Lower leg skin (tissue), 4 donors: ENCODE results near the gene ARHGAP1. TPM values are rescaled to one million over a fixed set of nuclear protein-coding genes. Genes with fewer than 3 reads are reported as not detected.

Source experiments
- DNase-seq, 2 donors: peaks; one replicate each; pipeline ENCODE4 v3.0.0-alpha.2; 2019; ENCODE audit warnings: low spot score in 2 of 2
- H3K4me3 ChIP-seq: fragments of 200-600 bp; sonication (generic); 2 replicates; pipeline ENCODE4 v1.5.1; 2017; ENCODE audit warnings: mild to moderate bottlenecking, low read depth; ENCODE audit not compliant: poor library complexity, severe bottlenecking
- POLR2A ChIP-seq, 2 donors: fragments of 450-650 bp; IDR thresholded peaks; one replicate each; pipeline ENCODE4 v1.6.1; 2016 to 2017; ENCODE audit warnings: antibody characterized with exemption in 2 of 2, mild to moderate bottlenecking in 1 of 2, moderate library complexity in 1 of 2
- WGBS, 2 donors: methylation state at CpG; one replicate each; pipeline ENCODE4 v1.1.5; 2018; 5-methylcytosine and 5-hydroxymethylcytosine counted together
- intact Hi-C: fragments of 100-400 bp; cut with DNase I; formaldehyde crosslinking; loops from one replicate; pipeline ENCODE4 v1.15.0; 2023; ENCODE audit warnings: low total_unique reads
- total RNA-seq, 4 donors: library from RNA; depleted of rRNA; stranded (reverse); fragments of >200 nt; gene quantifications; one replicate each; pipeline ENCODE4 v1.1.0, GENCODE V29; 2016
- TF ChIP-seq, protein P1 (sequence below), 3 donors: fragments of 450-650 bp; IDR thresholded peaks; one replicate each; pipeline ENCODE4 v1.5.1; 2016; ENCODE audit warnings: antibody characterized with exemption in 3 of 3, mild to moderate bottlenecking in 3 of 3, moderate library complexity in 2 of 3

Gene ARHGAP1
- total RNA-seq, 4 donors from 2014 or later, result 56.4 to 70.6 (median 64.3) TPM

DNA sequence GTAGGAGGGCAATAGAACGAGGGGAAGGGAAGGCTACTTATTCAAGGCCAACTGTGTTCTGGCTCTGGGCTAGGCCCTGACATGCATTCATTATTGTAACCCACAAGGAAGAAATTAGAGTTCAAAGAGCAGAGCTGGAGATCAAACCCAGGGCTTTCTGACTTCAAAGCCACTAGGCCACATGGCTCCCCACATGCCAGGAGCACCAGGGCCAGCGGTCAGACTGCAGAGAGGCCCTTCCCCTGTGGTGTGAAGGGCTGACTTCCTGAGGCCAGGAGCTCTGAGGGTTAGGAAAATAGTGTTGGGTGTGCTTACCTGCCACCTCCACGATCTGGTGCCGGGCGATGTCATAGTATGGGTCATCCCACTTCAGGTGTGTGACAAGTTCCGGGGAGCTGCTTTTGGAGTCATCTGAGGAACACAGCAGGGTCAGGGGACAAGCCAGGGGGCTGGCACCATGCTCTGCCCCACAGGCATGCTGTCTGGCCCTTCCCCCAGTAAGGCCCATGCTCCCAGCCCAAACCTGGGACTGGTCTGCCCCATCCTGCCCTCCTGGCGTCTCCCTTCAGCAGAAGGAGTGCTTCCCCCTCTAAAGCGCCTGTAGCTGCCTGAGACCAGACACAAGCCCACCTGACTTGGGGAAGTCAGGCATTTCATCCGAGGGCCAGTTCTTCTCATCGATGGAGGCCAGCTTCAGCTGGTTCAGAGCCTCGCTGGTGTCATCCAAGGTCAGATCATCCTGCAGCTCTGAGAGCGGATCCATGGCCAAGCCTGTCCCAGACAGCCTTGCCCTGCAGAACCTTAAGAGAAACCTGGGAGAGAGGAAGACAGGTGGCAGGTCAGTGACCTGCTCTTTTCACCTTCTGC lies 4.8 kb downstream of the ARHGAP1 start:
- WGBS, 2 donors, result 80 to 90% methylated on average over 12 of the region's 12 CpGs
- DNase-seq, result no peak
- TF ChIP-seq, protein P1, sequence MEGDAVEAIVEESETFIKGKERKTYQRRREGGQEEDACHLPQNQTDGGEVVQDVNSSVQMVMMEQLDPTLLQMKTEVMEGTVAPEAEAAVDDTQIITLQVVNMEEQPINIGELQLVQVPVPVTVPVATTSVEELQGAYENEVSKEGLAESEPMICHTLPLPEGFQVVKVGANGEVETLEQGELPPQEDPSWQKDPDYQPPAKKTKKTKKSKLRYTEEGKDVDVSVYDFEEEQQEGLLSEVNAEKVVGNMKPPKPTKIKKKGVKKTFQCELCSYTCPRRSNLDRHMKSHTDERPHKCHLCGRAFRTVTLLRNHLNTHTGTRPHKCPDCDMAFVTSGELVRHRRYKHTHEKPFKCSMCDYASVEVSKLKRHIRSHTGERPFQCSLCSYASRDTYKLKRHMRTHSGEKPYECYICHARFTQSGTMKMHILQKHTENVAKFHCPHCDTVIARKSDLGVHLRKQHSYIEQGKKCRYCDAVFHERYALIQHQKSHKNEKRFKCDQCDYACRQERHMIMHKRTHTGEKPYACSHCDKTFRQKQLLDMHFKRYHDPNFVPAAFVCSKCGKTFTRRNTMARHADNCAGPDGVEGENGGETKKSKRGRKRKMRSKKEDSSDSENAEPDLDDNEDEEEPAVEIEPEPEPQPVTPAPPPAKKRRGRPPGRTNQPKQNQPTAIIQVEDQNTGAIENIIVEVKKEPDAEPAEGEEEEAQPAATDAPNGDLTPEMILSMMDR (IDR thresholded peaks at IDR 0.05), result no peak
- no peak for TF ChIP-seq POLR2A (IDR thresholded peaks at IDR 0.05)
- intact Hi-C loops, result no loop called here
- no peak overlapping the region for H3K4me3 ChIP-seq

DNA sequence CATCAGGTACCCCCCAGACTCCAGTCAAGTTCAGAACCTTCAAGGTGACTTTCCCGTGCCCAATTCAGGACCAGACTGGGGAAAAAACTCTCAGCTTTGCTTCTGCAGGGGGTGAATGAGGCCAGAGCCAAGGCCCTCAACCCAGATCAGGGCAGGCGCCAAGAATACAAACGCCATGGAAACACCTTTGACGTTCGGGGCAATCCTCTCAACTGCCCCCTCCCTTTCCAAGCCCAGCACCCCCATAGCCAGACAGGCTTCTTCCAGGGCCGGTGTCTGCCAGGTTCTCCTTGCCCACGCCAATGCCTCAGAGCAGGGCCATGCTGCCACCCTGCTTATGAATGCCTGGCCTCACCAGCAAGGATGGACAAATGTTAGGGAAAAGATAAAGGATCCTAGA lies 5.8 kb downstream of the ARHGAP1 start:
- no peak for DNase-seq
- no peak overlapping the region for H3K4me3 ChIP-seq
- no peak for TF ChIP-seq POLR2A (IDR thresholded peaks at IDR 0.05)
- TF ChIP-seq, protein P1 (IDR thresholded peaks at IDR 0.05), result no peak
- intact Hi-C loops, result no loop called here
- WGBS, 2 donors, result 77 to 92% methylated on average over 7 of the region's 7 CpGs

DNA sequence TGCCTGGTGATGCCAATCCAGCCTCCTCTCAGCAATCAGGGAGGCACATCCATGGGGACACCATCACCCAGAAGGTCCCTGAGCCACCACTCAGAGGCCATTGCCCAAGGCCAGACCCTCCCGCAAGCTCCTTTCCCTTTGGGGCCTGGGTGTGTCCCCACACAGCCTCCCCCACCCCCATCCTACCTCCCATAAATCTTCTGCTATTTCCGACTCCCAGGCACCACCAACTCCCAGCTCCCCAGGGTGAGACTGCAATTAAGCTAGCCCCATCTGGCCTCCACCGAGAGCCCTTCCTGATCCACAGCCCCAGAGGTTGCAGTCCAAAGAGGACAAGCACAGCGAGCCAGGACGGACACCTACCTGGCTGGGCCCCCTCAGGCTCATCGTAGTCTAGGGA lies 6.3 kb downstream of the ARHGAP1 start:
- TF ChIP-seq POLR2A (IDR thresholded peaks at IDR 0.05), result no peak
- TF ChIP-seq, protein P1 (IDR thresholded peaks at IDR 0.05), result no peak
- no peak overlapping the region for H3K4me3 ChIP-seq
- 75 to 86% methylated on average over 6 of the region's 6 CpGs for WGBS, 2 donors
- intact Hi-C loops, result no loop called here
- DNase-seq, result no peak

DNA sequence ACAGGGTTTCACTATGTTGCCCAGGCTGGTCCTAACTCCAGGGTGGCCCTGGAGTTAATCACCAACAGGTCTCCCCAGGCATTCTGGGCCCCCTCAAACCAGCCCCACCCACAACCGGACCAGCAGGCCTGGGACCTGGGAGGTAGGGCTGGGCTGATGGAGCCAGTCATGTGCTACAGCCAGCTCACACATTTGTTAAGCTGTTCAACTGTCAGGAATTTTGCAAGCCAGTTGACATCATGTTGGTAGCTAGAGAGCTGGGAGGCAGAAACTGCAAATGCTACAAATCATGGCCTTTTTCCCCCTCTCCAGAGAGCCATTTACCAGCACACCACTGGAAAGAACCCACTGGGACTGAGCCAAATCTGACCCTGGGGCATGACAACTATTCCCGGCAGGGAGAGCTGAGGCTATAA lies 6.8 kb downstream of the ARHGAP1 start:
- 59 to 64% methylated on average over 2 of the region's 2 CpGs for WGBS, 2 donors
- no peak for DNase-seq
- no peak overlapping the region for H3K4me3 ChIP-seq
- TF ChIP-seq, protein P1 (IDR thresholded peaks at IDR 0.05), result no peak
- no peak for TF ChIP-seq POLR2A (IDR thresholded peaks at IDR 0.05)
- intact Hi-C loops, result no loop called here

DNA sequence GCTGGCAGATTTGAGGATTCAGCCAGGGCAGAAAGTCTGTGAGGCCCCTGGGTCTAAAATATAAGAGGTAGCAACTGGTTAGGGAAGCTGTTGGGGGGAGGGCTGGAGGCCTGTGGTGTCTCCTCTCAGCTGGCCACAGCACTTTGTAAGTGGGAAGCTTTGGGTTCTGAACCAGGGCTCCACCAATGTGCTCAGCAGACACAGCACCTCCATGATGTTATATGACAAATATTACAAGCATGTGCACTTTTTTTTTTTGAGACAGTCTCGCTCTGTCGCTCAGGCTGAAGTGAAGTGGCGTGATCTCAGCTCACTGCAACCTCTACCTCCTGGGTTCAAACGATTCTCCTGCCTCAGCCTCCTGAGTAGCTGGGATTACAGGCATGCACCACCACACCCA lies 8.0 kb downstream of the ARHGAP1 start:
- H3K4me3 ChIP-seq, result no peak overlapping the region
- 86 to 90% methylated on average over 4 of the region's 4 CpGs for WGBS, 2 donors
- TF ChIP-seq, protein P1 (IDR thresholded peaks at IDR 0.05), result no peak
- no peak for TF ChIP-seq POLR2A (IDR thresholded peaks at IDR 0.05)
- DNase-seq, result no peak
- intact Hi-C loops, result no loop called here
